Body of pancreas (tissue), 4 donors: ENCODE measurements around the gene ANKRD6. TPM values are rescaled to one million over a fixed set of nuclear protein-coding genes. Genes with fewer than 3 reads are reported as not detected.
A peak's percentile ranks its signal among the peaks of the same experiment; 100 is the strongest.

Experiments
- ATAC-seq: fragments of 150-250 bp; one replicate; pipeline ENCODE4 v1.9.1; 2016
- DNase-seq, 4 donors: peaks; one replicate each; pipeline ENCODE4 v3.0.0-alpha.2; 2019
- H3K27ac ChIP-seq, 4 donors: fragments of 200-600 bp; sonication (generic); 1 replicate in 3 of 4; 2 replicates in 1 of 4; pipeline versions ENCODE4 v1.5.1 to v1.6.1; 2016 to 2019; ENCODE audit warnings: mild to moderate bottlenecking in 1 of 4, mixed read lengths in 1 of 4, moderate library complexity in 1 of 4
- H3K27me3 ChIP-seq, 2 donors: fragments of 200-600 bp; sonication (generic); one replicate each; pipeline ENCODE4 v1.6.0; 2016; ENCODE audit warnings: mild to moderate bottlenecking in 1 of 2
- H3K36me3 ChIP-seq, 2 donors: fragments of 200-600 bp; sonication (generic); replicated peaks in 1 of 2; 2 replicates each; pipeline ENCODE4 v1.5.1; 2016; ENCODE audit warnings: low read depth in 2 of 2; ENCODE audit not compliant: insufficient read depth in 1 of 2
- H3K4me1 ChIP-seq: fragments of 200-600 bp; sonication (generic); one replicate; pipeline ENCODE4 v1.6.0; 2016
- H3K4me3 ChIP-seq, 2 donors: fragments of 200-600 bp; sonication (generic); 1 replicate in 1 of 2; 2 replicates in 1 of 2; pipeline ENCODE4 v1.5.1; 2016 to 2019
- H3K9me3 ChIP-seq, 3 donors: fragments of 200-600 bp; sonication (generic); 1 replicate in 2 of 3; 2 replicates in 1 of 3; pipeline ENCODE4 v1.5.1; 2016
- CTCF ChIP-seq, 7 experiments: fragments of 450-650 bp in 4 of 7; fragments of 200-600 bp in 3 of 7; sonication (generic) in 3 of 7; IDR thresholded peaks; one replicate each; pipeline ENCODE4 v1.5.1; 2016 to 2019; ENCODE audit warnings: antibody characterized with exemption in 7 of 7
- POLR2A ChIP-seq, 3 donors: fragments of 450-650 bp; IDR thresholded peaks; one replicate each; pipeline ENCODE4 v1.6.1; 2016; ENCODE audit warnings: antibody characterized with exemption in 3 of 3, mild to moderate bottlenecking in 2 of 3
- WGBS, 2 donors: methylation state at CpG; one replicate each; pipeline ENCODE4 v1.1.5; 2017; 5-methylcytosine and 5-hydroxymethylcytosine counted together
- intact Hi-C: fragments of 100-400 bp; cut with DNase I; formaldehyde crosslinking; loops from one replicate; pipeline ENCODE4 v1.15.1; 2023
- total RNA-seq, 2 donors: library from RNA; depleted of rRNA; stranded (reverse); fragments of >200 nt; gene quantifications; one replicate each; pipeline ENCODE4 v1.1.0, GENCODE V29; 2016

The ANKRD6 gene
- total RNA-seq, 2 donors from 2014 or later = 16.9 to 21.4 TPM

- DNase-seq (no peak), ATAC-seq (no peak)
- WGBS, 2 donors = 85 to 91% methylated on average over 12 of the region's 12 CpGs
- no peak for TF ChIP-seq POLR2A (IDR thresholded peaks at IDR 0.05)
- TF ChIP-seq CTCF (IDR thresholded peaks at IDR 0.05) = no peak
- no peaks in the 10 kb centered on the region for H3K4me1 ChIP-seq
- no peak overlapping the region for H3K4me3 ChIP-seq
- no peak overlapping the region for H3K27ac ChIP-seq
- no peaks in the 10 kb centered on the region for H3K9me3 ChIP-seq
- H3K36me3 ChIP-seq = no peaks in the 10 kb centered on the region
- intact Hi-C loops = loop anchor here (5.0 to 10.0 kb wide), 2 partner anchors 175 to 627 kb away; no protein-coding TSS in a partner anchor
- H3K27me3 ChIP-seq = no peaks in the 10 kb centered on the region
These were observed 179.2 kb downstream of the ANKRD6 start for GRCh38 chr6:89612121-89612520.

- Histone ChIP-seq H3K27ac (no peak overlapping the region), H3K9me3 (no peaks in the 10 kb centered on the region), H3K36me3 (no peaks in the 10 kb centered on the region), H3K4me3 (no peak overlapping the region), H3K27me3 (no peaks in the 10 kb centered on the region), H3K4me1 (no peaks in the 10 kb centered on the region)
- intact Hi-C loops = loop anchor here (5.0 to 10.0 kb wide), 2 partner anchors 176 to 629 kb away; no protein-coding TSS in a partner anchor
- no peak for TF ChIP-seq CTCF (IDR thresholded peaks at IDR 0.05)
- TF ChIP-seq POLR2A (IDR thresholded peaks at IDR 0.05) = no peak
- ATAC-seq = no peak
- DNase-seq = peak in 1 of 4 donors; percentile 21
- WGBS, 2 donors = 74 to 75% methylated on average over 5 of the region's 5 CpGs
These were observed 180.8 kb downstream of the ANKRD6 start for GRCh38 chr6:89613790-89614189.

GRCh38 chr6:89615882-89616281 lies 182.9 kb downstream of the ANKRD6 start:
- H3K27me3 ChIP-seq = no peaks in the 10 kb centered on the region
- 81 to 86% methylated on average over 5 of the region's 5 CpGs for WGBS, 2 donors
- no peak overlapping the region for H3K4me3 ChIP-seq
- ATAC-seq = no peak
- intact Hi-C loops = loop anchor here (10.0 kb wide), 1 partner anchor 631 kb away; no protein-coding TSS in a partner anchor
- DNase-seq = no peak
- no peaks in the 10 kb centered on the region for H3K9me3 ChIP-seq
- H3K36me3 ChIP-seq = no peaks in the 10 kb centered on the region
- H3K4me1 ChIP-seq = no peaks in the 10 kb centered on the region
- no peak for TF ChIP-seq CTCF (IDR thresholded peaks at IDR 0.05)
- H3K27ac ChIP-seq = no peak overlapping the region

GRCh38 chr6:89616531-89616930 lies 183.6 kb downstream of the ANKRD6 start:
- Histone ChIP-seq H3K9me3 (no peaks in the 10 kb centered on the region), H3K4me3 (no peak overlapping the region), H3K27me3 (no peaks in the 10 kb centered on the region), H3K36me3 (no peaks in the 10 kb centered on the region), H3K4me1 (no peaks in the 10 kb centered on the region), H3K27ac (no peak overlapping the region)
- intact Hi-C loops = loop anchor here (10.0 kb wide), 1 partner anchor 632 kb away; no protein-coding TSS in a partner anchor
- ATAC-seq (no peak), DNase-seq (no peak)
- 87 to 96% methylated on average over 5 of the region's 5 CpGs for WGBS, 2 donors
- TF ChIP-seq CTCF (IDR thresholded peaks at IDR 0.05) (no peak), POLR2A (IDR thresholded peaks at IDR 0.05) (no peak)

- 90 to 92% methylated on average over 6 of the region's 6 CpGs for WGBS, 2 donors
- Histone ChIP-seq H3K4me1 (no peaks in the 10 kb centered on the region), H3K27ac (no peak overlapping the region), H3K9me3 (no peaks in the 10 kb centered on the region), H3K36me3 (no peaks in the 10 kb centered on the region), H3K4me3 (no peak overlapping the region), H3K27me3 (no peaks in the 10 kb centered on the region)
- intact Hi-C loops = loop anchor here (10.0 kb wide), 1 partner anchor 633 kb away; no protein-coding TSS in a partner anchor
- TF ChIP-seq POLR2A (IDR thresholded peaks at IDR 0.05) (no peak), CTCF (IDR thresholded peaks at IDR 0.05) (no peak)
- DNase-seq (no peak), ATAC-seq (no peak)
These were observed 185.1 kb downstream of the ANKRD6 start for GRCh38 chr6:89618026-89618425.
